ENCODE results near the gene CCDC81.

CCDC81 gene

GRCh38 chr11:86464509-86465221 lies 90.0 kb downstream of the CCDC81 start:
- DNase-seq (ENCODE audit: low spot score) = no peak

GRCh38 chr11:86468169-86468568 lies 93.5 kb downstream of the CCDC81 start:
- no peak for DNase-seq (ENCODE audit: low spot score)

- DNase-seq (ENCODE audit: low spot score) = no peak
Measured at GRCh38 chr11:86469491-86470388, 95.1 kb downstream of the CCDC81 start.

Measured in cerebellar cortex (tissue), 1 donor.